HG03139 (cell line): ENCODE data around the gene NOSTRIN.

Experiments
- ATAC-seq: cut with Tn5 transposase; IDR thresholded peaks from one replicate; pipeline ENCODE4 v1.9.1; 2021; ENCODE audit not compliant: unreplicated experiment

The NOSTRIN gene

DNA sequence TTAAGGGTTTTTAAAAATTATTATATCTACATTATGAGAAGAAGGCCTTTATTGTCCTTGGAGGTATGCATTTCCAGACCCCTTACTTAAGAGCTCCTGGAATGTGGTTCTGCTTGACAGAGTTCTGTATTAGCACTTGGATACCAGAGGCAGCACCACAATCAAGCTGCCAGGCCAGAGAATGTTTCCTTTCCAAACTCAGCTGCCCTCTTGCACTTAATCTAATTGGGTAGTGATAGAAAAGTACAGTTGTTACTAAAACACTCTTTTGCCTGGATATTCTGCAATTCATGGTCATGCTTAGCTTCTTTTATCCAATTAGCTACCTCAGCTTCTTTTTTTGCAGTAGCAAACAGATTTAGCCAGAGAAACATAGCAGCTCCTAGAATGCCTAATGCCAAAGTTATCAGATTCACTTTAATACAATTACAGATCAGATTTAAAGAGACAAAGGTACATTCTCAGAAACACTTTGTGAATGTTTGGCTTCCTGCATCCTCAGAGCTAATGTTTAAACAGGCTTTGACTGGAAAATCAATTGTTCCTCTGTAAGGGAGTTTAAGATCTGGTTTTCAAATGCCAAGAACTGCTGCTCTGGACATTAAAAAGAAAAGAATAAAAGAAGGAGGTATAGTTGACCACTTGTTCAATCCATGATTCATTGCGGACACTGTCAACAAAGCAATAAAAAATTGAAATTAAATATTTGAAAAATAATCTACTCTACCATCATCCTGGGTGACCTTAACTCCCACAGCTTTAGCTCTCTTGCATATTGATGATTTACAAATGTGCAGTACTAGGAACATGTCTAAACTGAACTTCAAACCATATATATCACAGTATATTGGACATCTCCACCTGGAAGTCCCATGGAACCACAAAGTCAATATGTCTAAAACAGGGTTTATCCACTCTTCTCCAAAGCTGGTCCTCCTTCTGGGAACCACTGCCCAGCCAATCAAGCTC is 12.8 kb downstream of the NOSTRIN start:
- no peak for ATAC-seq

DNA sequence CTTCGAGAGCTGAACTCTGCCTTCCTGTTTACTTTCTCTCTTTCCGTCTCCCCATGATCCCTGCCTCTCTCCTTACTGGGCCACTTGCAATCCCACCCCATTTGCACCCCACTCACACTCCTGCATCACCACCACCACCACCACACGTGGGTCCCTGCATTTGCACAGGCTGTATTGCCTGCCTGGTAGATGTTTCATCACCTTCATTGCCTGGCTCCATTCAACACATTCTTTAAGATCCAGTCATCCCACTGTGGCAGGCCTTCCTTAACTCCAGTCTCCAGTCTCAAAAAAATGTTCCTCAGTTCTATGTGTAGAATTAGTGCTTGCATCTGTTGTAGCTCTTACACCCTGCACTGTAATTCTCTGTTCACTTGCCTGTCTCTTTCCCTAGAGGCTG is 13.9 kb downstream of the NOSTRIN start:
- no peak for ATAC-seq

DNA sequence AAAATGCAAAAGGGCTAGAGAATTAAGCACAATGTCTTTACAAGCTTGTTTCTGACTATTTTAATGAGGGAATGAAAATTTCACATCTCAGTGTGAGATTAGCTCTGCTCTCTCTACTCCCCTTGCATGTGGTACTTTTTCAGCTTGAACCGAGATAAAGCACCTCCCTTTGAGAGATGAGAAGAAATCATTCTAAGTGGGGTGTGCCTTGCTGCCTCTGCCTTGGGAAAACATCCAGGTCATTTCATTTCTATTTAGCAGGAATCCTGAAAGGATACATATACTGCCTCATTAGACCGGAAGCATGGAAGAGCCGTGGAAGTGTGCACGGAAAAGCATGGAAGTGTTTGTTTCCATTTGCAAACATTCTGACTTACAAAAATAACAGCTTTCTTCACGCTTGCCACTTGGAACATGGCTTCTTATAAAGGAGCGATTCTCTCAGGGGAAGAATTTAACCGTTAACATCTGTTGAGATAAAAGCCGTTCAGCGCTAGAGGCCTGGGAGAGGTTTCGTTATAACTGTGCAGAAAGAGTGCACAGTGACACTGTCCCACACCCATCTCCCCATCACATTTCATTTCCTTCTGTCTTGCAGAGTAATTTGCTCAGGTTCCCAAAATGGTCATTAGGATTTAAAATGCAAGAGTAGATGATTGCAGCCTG is 16.7 kb downstream of the NOSTRIN start:
- no peak for ATAC-seq

DNA sequence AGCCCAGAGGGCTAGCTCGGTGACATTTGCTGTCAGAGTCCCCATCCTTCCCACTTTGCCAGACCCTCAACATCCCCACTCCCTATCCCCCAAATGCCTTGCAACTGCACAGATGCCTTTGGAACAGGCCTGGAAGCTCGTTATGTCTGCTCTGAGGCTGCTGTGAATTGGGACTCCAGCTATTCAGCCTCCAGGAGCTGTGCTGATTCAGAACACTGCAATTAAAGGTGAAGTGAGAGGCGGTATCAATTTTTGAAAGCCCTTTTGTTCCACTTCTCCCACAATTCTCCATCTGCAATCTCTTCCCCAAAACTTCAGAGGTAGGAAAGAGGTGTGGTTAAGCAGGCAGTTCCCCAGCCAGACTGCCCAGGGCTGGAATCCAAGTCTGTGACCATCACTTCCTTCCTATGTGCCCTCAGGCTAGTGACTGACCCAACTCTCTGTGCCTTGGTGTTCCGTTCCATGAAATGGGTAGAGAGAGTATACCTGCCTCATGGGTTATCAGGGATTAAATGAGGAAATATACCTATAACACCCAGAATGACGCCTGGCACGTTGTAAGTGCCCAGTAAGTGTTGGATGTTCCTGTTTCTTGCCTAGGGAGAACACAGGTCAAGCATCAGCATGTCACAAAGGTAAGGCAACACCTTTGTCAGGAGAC is 17.5 kb downstream of the NOSTRIN start:
- ATAC-seq, result no peak

DNA sequence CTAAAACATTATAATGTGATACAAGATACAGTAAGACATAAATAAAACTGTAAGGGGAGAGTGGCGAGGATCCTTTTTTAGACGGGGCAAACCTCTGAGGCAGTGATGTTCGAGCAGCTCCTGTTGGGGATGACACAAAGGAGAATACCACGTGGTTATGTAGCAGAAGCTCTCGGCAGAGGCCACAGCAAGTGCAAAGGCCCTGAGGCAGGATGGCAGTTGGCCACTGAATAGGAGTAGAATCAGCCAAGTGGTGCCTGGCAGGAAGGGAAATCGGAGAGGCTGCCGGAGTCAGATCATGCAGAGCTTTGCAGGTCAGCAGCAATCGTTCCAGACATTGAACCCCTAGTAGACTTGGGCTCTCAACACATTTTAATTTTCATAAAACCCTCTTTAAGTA is 19.1 kb downstream of the NOSTRIN start:
- no peak for ATAC-seq

DNA sequence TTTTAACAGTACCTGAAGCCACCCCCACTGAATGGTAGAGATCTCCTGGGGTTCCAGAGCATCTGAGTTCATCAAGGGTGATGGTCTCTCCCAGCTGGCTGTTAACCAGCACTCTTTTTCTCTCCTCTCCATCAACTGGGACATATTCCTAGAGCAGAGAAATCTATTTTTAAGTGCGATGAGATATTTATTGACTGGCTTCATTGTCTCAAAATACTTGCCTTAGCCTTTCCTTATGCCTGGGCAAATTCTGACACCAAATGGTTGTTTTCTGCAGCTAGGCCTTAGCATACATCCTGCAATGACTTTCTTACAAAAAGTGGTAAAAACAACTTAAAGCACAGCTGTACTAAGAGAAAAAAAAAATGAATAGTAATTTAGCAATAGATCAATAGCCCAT is 19.6 kb downstream of the NOSTRIN start:
- no peak for ATAC-seq

DNA sequence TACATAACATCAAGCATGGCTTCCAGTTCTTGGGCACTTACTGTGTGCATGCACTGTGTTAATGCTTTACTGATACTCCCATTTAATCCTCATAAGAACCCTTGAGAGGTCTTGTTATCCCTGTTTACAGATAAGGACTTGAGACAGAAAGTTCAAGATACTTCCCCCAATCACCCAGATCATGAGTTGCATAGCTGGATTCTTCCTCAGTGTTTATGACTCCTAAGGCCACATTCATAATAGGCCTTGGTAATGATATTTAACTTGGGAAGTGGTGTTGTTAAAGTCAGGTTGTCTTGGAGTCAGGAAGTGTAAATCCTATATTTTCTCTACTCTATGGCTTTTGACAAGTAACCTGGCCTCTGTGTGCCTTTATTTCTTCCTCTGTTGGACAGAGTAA is 22.7 kb downstream of the NOSTRIN start:
- ATAC-seq, result no peak

DNA sequence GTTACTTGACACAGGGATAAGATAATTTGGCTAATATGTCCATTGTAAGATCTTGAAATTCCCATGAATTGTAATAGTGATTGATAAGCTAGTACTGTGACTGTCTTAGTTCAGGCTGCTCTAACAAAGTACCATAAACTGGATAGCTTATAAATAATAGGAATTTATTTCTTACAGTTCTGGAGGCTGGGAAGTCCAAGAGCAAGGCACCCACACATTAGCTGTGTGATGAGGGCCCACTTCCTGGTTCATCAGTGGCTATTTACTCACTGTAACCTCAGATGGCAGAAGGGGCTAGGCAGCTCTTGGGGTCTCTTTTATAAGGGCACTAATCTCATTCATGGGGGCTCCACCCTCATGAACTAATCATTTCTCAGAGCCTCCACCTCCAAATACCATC is 28.5 kb downstream of the NOSTRIN start:
- no peak for ATAC-seq

DNA sequence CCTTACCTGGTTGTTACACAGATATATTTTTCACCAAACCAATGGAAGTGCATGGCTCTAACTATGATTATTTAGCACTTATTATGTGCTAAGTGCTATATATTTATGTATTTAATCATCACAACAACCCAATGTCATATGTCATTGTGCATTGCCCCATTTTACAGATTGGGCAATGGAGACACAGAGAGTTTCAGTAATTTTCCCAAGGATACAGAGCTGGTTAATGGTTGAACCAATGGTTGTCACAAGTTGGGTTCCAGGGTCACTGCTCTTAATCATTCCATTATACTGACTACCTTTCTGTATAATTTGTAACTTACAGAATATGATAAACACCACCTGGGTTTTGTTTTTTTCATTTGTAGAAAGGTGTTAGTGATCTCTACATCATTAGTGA is 29.2 kb downstream of the NOSTRIN start:
- no peak for ATAC-seq

DNA sequence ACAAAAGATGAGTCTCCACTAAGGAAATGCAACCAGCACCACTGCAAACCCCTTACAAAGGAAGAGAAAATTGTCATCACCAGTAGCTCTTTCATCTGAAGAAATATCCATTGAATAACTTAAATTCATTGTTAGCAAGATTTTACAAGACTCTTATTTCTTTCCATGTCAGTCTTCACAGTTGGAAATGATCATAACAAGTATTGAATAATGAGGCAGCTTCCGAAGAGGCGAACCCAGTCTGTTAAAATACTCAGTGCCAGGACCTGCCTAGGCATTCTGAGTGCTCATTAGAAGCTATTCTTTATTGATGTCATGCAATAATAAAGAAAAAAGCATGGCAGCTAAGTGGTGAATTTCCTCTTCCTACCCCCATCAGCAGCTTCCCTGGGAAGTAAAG is 33.5 kb downstream of the NOSTRIN start:
- ATAC-seq, result no peak

DNA sequence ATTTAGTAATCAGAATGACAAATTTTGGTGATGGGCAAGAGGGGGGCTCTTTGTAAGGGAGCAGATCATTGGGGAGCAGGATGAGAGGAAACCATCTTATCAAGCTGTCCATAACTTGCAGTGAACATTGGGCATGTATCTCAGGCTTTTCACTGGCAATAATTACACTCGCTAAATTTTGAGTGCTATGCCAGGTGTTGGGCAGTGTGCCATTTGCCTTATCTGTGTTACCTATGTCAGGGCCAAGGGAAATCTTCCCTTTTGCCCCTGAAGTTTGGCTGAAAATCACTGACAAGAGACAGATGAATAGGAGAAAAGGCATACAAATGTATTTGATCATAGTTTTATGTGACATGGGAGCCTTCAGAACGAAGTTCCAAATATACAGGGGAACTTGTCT is 39.0 kb downstream of the NOSTRIN start:
- no peak for ATAC-seq

DNA sequence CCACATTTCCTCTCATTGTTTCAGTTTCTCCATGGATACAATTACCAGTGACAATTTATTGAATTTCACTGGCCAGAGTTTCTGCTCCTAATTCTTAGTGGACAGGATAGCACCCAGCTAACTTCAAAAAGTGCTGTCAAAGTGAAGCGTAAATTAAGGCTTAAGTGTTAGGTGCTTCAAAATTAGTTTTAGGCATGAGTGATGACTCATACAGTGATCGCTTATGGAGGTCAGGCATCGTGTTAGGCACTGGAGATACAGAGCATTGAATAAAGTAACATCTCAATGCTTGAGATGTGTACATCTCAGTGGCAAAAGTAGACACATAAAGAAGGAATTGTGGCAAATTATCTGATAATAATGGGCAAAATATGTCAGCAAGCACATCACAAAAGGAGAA is 40.8 kb downstream of the NOSTRIN start:
- no peak for ATAC-seq

DNA sequence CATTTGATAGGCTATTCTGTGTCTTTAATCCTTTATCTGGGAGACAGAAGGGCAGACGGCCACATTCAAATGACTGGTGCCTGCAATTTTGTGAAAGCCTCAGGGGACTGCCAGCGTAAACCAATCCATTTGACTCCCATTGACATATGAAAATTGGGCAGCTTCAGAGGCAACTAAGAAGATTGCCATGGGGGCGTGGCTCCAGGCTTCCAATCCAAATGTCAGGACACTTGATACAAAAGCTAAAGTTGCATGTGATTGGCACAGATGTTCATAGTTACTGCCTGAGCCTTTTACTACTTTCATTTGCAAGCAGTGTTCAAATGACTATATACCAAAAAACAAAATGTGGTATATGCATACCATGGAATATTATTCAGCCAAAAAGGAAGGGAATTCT is 45.8 kb downstream of the NOSTRIN start:
- ATAC-seq, result no peak

DNA sequence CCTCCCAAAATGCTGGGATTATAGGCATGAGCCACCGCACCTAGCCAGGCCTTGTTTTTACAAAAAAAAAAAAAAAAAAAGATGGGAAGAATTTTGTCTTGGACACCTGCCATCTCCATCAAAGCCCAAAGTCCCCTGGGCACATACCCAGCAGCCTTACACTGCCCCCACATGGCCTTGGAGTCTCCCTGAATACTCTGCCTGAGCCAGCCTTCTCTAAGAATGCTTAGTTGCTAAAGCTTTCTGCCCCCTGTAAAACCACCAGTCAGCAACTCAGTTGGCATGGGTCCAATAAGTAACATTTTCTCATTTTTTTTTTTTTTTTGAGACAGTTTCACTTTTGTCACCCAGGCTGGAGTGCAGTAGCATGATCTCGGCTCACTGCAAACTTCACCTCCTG is 47.2 kb downstream of the NOSTRIN start:
- no peak for ATAC-seq

DNA sequence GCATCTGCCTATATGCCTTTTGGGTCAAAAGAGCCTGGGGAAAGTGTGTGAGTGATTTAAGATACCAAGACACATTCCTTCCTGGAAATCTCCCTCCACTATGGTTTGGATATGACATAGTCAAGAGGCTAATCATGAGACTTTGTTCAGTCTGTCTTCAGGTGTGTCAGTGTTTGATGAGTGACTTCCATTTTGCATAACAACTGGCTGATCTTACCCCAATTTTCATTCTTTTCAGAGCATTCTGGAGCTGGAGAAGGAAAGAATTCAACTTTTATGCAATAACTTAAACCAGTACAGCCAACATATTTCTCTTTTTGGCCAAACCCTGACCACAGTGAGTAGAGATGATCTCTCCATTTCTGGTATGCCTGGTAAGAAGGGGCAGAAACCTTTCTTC is 48.4 kb downstream of the NOSTRIN start:
- ATAC-seq, result no peak

DNA sequence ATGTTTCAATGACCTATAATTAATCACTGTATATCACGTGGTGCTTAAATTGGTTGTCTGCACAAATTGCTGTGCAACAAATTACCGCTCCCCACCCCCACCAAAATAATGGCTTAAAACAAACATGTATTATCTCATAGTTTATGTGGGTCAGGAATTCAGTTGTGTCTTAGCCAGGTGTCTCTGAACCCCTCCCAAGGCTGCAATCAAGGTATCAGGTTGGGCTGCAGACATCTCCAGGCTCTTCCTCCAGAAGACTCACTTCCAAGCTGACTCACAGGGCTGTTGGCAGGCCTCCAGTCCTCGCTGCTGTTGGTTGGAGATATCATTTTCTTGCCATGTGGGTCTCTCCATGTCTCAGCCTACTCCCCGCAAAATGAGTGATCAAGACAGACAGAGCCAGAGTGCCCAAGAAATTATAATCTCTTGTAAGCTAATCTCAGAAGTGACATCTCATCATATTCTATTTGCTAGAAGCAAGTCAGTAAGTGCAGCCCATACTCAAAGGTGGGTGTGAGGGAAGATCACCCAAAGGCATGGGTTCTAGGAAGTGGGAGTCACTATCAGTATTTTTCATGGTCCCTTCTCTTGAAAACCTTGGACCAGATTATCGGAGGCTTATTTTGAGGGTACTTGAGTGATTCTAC is 49.4 kb downstream of the NOSTRIN start:
- ATAC-seq, result no peak

DNA sequence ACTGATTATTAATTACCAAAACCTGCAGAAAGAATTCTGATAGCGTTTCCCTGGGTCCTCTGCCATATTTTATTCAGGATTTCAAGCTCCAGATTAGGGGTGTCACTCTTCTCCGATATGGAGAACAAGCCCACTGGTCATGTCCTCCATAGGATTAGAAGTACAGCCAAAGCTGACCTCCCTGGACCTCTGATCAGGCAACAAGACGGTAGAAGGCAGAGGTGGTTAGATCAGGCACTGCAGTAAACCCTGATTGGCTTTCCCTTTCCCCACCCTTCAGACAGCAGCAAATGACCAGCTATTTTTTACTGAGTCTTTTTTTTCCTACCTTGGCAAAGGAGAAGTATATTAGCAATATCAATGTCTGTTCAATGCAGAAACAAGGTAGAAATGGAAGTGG is 50.0 kb downstream of the NOSTRIN start:
- ATAC-seq, result no peak

DNA sequence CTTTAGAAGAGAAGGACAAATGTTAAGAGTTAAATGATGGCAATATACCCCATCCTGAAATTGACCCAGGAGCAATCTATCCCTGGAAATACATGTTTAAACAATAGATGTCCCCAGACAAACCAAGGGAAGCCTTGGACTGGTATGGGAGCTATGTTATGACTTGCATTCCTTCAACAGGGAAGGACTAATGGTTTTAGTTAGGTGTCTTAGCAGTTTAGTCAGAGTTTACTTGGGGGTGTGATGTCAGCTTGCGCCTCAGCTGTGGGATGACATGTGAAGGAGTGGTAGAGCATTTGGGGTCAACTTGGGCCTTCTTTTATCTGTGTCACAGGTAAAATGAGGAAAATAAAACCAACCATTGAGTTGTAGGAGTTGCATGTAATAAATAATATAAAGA is 51.0 kb downstream of the NOSTRIN start:
- ATAC-seq, result no peak

DNA sequence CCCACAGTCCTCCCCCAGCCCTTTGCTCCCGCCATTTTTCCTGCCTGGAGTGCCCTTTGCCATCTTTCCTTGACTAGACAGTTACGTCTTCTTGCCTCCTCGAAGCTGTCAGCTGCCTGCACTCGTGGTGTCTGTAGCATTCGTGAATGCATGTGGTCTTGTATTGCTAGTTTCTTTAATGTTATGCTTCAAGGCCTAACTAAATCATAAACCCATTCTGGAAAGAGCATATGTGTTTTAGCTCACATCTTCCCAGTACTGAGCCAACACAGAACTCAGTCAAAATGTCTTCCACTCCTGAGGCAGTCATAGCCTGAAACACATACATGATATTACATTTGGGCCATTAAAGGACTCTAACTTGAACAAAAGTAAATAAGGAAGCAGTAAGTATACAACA is 52.2 kb downstream of the NOSTRIN start:
- ATAC-seq, result no peak

DNA sequence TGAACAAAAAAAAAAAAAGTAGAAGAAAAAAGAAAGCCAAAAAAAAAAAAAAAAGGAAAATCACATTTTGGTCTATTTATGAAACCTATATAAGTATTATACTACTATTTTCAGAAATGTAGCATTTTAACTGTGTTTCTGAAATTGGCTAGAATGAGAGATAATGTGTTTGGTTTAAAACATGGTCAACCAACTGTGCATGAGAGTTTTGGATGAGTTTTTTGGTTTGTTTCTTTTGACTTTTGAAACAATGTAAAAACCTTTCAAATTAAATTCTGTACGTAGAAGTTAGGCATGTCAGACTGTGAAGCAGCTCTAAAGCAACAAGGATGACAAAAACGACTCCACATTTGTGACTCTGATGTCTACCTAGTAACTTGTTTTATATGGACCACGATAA is 53.2 kb downstream of the NOSTRIN start:
- ATAC-seq, result no peak

DNA sequence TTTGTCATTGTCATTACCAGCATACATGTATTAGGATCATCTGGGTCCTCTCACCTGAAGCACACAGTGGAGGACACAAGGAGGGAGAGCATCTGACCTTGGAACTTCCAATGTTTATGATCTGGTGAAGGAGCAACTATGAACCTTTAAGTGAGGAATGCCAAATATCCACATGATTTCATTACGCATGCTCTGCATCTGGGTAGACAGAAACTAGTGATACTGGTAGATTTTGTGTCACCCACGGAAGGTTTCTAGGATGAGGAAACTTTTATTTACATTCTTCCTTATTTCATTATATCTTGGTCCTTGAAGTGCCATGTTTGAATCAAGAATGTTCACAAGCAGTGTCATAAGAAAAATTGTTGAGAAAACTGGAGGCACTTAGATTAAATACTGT is 55.7 kb downstream of the NOSTRIN start:
- ATAC-seq, result no peak
